BLaER1 (cell line): Measurements from ENCODE around the gene SEC22A.

Source experiments
- H3K27ac ChIP-seq: shearing (Covaris generic); formaldehyde crosslinking; 2 replicates; pipeline ENCODE4 v1.8.1; 2022
- H3K27me3 ChIP-seq: shearing (Covaris generic); formaldehyde crosslinking; 2 replicates; pipeline ENCODE4 v1.8.1; 2022
- H3K36me3 ChIP-seq: shearing (Covaris generic); formaldehyde crosslinking; 2 replicates; pipeline ENCODE4 v1.8.1; 2022
- H3K4me1 ChIP-seq: shearing (Covaris generic); formaldehyde crosslinking; 2 replicates; pipeline ENCODE4 v1.8.1; 2022
- H3K4me2 ChIP-seq: shearing (Covaris generic); formaldehyde crosslinking; 2 replicates; pipeline ENCODE4 v1.8.1; 2022
- H3K4me3 ChIP-seq: shearing (Covaris generic); formaldehyde crosslinking; 2 replicates; pipeline ENCODE4 v1.8.1; 2022
- H3K9ac ChIP-seq: shearing (Covaris generic); formaldehyde crosslinking; 2 replicates; pipeline ENCODE4 v1.8.1; 2022
- H3K9me3 ChIP-seq: shearing (Covaris generic); formaldehyde crosslinking; 2 replicates; pipeline ENCODE4 v1.8.1; 2022
- H4K20me1 ChIP-seq: shearing (Covaris generic); formaldehyde crosslinking; 2 replicates; pipeline ENCODE4 v1.8.1; 2022
- Cebpa-rat ChIP-seq: shearing (Covaris generic); IDR thresholded peaks from 2 replicates; pipeline ENCODE4 v1.8.1; 2022

Gene SEC22A

DNA sequence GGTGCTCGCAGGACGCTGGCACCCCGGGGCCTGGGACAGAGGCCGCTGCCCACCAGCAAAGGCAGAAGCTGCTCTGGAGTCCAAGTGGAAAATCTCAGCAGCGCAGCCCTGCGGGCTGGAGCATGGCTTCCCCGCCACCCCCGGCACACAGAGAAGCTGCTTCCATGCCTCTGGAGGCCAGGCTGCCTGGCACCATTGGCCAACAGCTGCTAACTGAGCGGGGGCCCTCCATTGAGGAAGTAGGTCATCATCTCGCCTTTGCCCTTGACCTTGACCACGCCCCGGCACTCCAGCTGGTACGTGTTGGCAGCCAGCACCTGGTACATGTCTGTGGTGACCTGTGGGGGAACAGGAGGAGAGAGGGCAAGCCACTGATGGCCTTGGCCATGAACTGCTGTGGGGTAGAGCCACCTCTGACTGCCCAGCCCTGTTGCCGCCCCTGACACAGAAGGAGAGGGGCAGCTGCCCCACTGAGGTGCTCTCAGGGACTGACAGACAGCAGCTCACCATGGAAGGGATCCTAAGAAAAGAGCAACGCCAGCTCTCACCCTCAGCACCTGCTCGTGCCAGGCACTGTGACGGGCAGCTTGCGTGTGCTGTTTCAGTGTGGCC lies 82.8 kb downstream of the SEC22A start:
- H3K27ac ChIP-seq: no peak overlapping the region
- H3K36me3 ChIP-seq: no peaks in the 10 kb centered on the region; the same call in 1 of the 2 replicates
- no peaks in the 10 kb centered on the region for H3K9me3 ChIP-seq
- no peaks in the 10 kb centered on the region for H3K27me3 ChIP-seq
- peaks cover 29% of the 10 kb centered on the region for H3K4me1 ChIP-seq
- no peak for TF ChIP-seq Cebpa-rat
- H3K4me2 ChIP-seq: no peak overlapping the region
- H3K4me3 ChIP-seq: no peak overlapping the region
- no peak overlapping the region for H3K9ac ChIP-seq
- peaks cover 14% of the 10 kb centered on the region; the same call in 1 of the 2 replicates for H4K20me1 ChIP-seq

DNA sequence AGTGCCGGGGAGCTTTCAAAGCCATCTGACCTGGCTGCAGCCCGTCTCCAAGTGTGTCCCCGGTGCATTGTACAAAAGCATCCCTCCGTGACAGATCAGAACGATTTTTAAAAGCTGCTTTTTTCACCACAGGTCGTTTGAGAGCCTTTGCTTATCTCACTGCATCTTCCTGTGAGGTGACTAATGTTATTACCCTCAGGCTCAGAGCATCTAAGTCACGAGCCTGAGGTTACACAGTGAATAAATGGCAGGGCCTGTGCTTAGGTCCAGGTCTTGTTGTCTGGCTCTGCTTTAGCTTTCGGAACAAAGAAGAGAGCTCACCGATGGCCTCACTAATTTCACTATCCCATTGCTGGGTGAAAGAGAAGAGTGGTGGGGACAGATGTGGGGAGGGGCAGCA lies 83.3 kb downstream of the SEC22A start:
- H3K4me3 ChIP-seq: no peak overlapping the region
- no peaks in the 10 kb centered on the region for H3K27me3 ChIP-seq
- H3K27ac ChIP-seq: no peak overlapping the region
- no peak overlapping the region for H3K4me2 ChIP-seq
- peaks cover 29% of the 10 kb centered on the region for H3K4me1 ChIP-seq
- H3K9ac ChIP-seq: no peak overlapping the region
- peaks cover 14% of the 10 kb centered on the region; the same call in 1 of the 2 replicates for H4K20me1 ChIP-seq
- H3K9me3 ChIP-seq: no peaks in the 10 kb centered on the region
- TF ChIP-seq Cebpa-rat: no peak
- no peaks in the 10 kb centered on the region; the same call in 1 of the 2 replicates for H3K36me3 ChIP-seq

DNA sequence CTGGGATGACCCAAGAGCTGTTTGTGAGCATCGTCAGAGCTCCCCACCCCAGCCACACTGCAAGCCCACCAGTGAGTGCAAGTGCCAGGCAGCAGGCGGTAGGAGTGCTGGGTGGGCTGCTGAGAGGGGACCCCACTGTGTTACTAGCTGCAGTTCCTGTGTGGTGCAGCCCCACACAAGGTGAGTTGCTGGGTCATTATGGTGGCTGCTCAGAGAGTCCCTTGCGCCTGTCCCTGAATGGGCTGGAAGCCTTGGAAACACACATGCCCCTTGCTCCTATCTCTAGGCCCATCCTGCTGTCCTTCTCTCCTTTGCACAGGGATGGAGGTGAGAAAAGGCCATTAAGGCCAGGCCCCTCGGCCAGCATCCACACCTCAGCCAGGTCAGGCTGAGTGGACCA lies 83.7 kb downstream of the SEC22A start:
- Histone ChIP-seq H3K4me2 (no peak overlapping the region), H3K9me3 (no peaks in the 10 kb centered on the region), H3K27ac (no peak overlapping the region), H4K20me1 (peaks cover 14% of the 10 kb centered on the region; the same call in 1 of the 2 replicates), H3K4me3 (no peak overlapping the region), H3K27me3 (no peaks in the 10 kb centered on the region), H3K4me1 (peaks cover 29% of the 10 kb centered on the region), H3K36me3 (peaks cover 1% of the 10 kb centered on the region; the same call in 1 of the 2 replicates), H3K9ac (no peak overlapping the region)
- no peak for TF ChIP-seq Cebpa-rat

DNA sequence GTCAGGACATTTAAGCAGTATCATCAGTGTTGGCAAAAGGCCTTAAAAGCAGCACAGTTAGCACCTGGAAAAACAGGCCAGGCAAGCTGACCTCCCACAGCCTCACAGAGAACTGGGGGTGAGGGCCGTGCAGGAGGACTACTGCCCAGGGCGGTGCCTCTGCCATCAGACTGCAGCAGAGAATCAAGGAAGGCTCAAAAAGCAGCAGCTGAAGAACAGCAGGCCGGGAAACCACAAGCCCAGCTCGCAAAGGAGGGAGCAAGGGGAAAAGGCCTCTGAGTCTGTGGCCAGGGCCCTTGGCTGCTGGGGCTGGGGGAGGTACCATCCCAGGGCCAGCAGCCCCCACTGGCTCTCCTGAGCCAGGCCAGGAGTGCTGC lies 84.2 kb downstream of the SEC22A start:
- H3K36me3 ChIP-seq: peaks cover 5% of the 10 kb centered on the region; the same call in 1 of the 2 replicates
- H3K9me3 ChIP-seq: no peaks in the 10 kb centered on the region
- 0 out of 2 replicates have a peak overlapping the region, but pooled peaks have one; percentile 12 for H3K4me2 ChIP-seq
- no peak overlapping the region for H3K4me3 ChIP-seq
- H3K4me1 ChIP-seq: peaks cover 29% of the 10 kb centered on the region
- TF ChIP-seq Cebpa-rat: no peak
- H3K9ac ChIP-seq: no peak overlapping the region
- H4K20me1 ChIP-seq: peaks cover 14% of the 10 kb centered on the region; the same call in 1 of the 2 replicates
- H3K27ac ChIP-seq: no peak overlapping the region
- H3K27me3 ChIP-seq: no peaks in the 10 kb centered on the region

DNA sequence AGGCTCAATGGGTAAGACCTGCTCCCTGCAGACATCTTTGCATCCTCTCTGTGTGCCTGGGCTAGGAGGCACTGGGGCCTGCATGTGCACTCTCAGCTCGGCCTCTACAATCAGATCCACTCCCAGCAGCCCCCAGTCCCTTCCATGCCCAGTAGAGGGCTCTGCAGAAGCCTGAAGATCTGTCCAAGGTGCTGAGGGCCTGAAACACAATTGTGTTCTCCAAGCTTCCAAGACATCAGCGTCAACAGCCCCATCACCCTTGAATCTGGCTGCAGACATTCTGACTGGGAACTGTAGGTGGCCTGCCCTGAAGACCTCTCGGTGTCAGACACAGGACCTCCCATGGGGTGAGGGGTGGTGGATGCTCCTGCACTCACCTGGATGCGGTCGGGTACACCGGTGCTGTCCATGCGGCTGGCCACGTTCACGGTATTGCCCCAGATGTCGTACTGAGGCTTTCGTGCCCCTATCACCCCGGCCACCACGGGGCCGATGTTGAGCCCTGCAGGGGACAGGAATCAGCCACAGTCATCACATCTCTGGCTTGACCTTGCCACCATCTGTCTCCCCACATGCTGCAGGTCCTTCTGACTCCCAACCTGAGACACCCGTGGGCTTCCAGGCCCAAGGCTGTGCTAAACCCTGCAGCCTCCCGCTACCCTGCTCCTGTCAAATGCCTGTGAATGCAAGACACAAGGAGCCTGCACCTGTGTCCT lies 84.7 kb downstream of the SEC22A start:
- Histone ChIP-seq H3K36me3 (peaks cover 5% of the 10 kb centered on the region; the same call in 1 of the 2 replicates), H3K27me3 (no peaks in the 10 kb centered on the region), H3K9ac (no peak overlapping the region), H4K20me1 (peaks cover 14% of the 10 kb centered on the region; the same call in 1 of the 2 replicates), H3K9me3 (no peaks in the 10 kb centered on the region), H3K27ac (no peak overlapping the region), H3K4me2 (0 out of 2 replicates have a peak overlapping the region, but pooled peaks have one; percentile 12), H3K4me1 (peaks cover 30% of the 10 kb centered on the region), H3K4me3 (no peak overlapping the region)
- TF ChIP-seq Cebpa-rat: no peak

DNA sequence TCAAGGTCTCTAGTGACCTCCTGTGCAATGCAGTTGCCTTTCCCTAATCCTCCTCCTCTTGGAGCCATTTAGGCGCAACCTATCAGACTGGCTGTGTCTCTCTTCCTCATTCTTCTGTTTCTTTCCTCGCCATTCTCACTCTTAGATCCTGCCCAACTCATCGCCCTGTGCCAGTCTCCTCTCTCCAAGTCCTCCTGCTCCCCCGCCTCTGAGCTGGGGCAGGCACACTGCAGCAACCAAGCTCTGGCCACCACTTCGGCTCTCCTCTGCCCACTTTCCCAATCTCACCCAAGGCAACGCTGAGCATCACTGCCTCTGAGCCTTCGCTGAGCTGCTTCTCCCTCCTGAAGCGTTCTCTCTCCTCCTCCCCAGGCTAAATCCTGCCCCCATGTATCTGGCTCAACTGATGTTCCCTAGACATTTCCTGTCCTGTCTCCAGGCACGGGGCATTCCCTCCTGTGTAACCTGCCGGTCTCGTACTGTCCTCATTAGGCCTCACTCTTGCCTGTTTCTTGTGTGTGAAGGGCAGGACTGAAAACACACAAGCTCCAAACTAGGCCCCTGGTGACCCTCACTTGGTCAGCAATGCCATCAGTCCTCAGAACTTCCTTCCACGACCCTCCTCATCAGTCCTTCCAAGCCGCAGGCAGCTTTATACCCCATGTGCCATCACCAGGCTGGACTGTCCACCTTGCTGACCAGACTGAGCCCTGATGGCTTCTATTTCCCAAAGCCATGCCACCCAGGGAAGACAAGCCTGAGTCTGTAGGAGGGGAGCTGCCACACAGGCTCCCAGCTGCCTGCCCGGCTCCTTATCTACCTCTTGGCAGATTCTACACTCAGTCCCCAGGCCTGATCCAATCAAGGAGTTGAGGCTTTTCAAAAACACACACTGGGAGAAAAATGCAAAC lies 85.6 kb downstream of the SEC22A start:
- no peak for TF ChIP-seq Cebpa-rat
- peaks cover 14% of the 10 kb centered on the region; the same call in 1 of the 2 replicates for H4K20me1 ChIP-seq
- H3K36me3 ChIP-seq: peaks cover 5% of the 10 kb centered on the region; the same call in 1 of the 2 replicates
- H3K9me3 ChIP-seq: no peaks in the 10 kb centered on the region
- peaks cover 38% of the 10 kb centered on the region for H3K4me1 ChIP-seq
- no peak overlapping the region for H3K9ac ChIP-seq
- H3K4me3 ChIP-seq: no peak overlapping the region
- H3K4me2 ChIP-seq: peak overlapping the region; percentile 48
- H3K27ac ChIP-seq: no peak overlapping the region
- no peaks in the 10 kb centered on the region for H3K27me3 ChIP-seq

DNA sequence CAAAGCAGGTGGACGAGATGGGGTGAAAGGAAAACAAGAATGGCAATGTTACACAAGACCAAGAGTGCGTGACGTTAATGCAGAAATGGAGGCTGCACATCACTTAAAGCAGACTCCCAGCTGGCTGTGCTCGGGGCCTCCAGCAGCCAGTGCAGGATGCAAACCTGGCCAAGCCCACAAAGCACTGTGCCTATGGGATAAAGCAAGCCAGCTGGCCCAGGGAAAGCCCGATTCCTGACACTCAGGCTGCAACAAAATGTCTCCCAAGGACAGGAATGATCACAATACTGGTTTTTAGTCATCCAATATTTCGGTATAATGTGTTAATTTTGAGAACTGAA lies 86.2 kb downstream of the SEC22A start:
- no peaks in the 10 kb centered on the region for H3K9me3 ChIP-seq
- H3K27ac ChIP-seq: no peak overlapping the region
- H3K9ac ChIP-seq: no peak overlapping the region
- H3K4me1 ChIP-seq: peaks cover 45% of the 10 kb centered on the region
- peaks cover 5% of the 10 kb centered on the region; the same call in 1 of the 2 replicates for H3K36me3 ChIP-seq
- H3K4me3 ChIP-seq: no peak overlapping the region
- H3K4me2 ChIP-seq: peak overlapping the region; percentile 48
- no peak for TF ChIP-seq Cebpa-rat
- no peaks in the 10 kb centered on the region for H3K27me3 ChIP-seq
- peaks cover 14% of the 10 kb centered on the region; the same call in 1 of the 2 replicates for H4K20me1 ChIP-seq

DNA sequence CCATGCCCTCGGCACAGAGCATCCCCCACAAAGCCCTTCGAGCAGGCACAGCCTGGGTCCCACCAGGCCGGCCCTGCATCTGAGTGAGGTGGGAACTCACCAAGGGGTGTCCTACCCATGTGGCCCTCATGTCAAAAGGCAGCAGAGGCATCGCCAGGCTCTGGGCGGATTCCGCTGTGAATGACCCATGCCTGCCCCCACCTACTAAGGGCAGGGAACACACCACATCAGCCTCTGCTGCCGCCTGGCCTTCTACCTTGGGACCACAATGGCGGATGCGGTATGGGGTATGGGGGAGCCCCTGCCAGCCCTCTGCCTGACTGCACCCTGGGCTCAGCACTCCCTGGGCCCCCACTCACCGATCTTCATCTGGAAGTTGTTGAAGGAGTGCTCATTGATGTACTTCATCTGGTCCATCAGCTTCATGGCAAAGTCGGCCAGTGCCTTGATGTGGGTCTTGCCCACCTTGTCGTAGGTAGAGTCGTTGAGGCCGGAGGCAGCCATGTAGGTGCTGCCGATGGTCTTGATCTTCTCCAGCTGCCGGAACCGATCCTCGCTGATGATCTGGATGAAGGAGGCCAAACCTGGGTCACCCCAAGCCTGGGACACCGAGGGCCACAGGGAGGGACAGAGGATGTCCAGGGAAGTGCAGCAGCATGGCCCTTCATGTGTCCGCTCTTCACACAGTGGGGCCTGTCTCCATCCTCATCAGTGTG lies 87.8 kb downstream of the SEC22A start:
- H3K4me1 ChIP-seq: peaks cover 50% of the 10 kb centered on the region
- H3K4me2 ChIP-seq: no peak overlapping the region
- H3K9ac ChIP-seq: no peak overlapping the region
- no peak overlapping the region for H3K27ac ChIP-seq
- H3K4me3 ChIP-seq: no peak overlapping the region
- H4K20me1 ChIP-seq: peaks cover 14% of the 10 kb centered on the region; the same call in 1 of the 2 replicates
- peaks cover 5% of the 10 kb centered on the region; the same call in 1 of the 2 replicates for H3K36me3 ChIP-seq
- TF ChIP-seq Cebpa-rat: no peak
- H3K9me3 ChIP-seq: no peaks in the 10 kb centered on the region
- no peaks in the 10 kb centered on the region for H3K27me3 ChIP-seq
